GM04504 (cell line): ENCODE data around the gene CTRB2.
"Not testable (repeated sequence)": the region's sequence is repeated elsewhere in the genome, so short reads cannot be mapped to it uniquely, and the experiment has no call there.

Source experiments
- DNase-seq: peaks from one replicate; pipeline ENCODE4 v3.0.0-alpha.2; 2012; ENCODE audit warnings: low read depth

CTRB2 gene

GRCh38 chr16:75205438-75205837 lies 1.5 kb downstream of the CTRB2 start:
- DNase-seq: not testable (repeated sequence)

GRCh38 chr16:75204905-75205304 lies 2.1 kb downstream of the CTRB2 start:
- DNase-seq: not testable (repeated sequence)

GRCh38 chr16:75204410-75204758 lies 2.6 kb downstream of the CTRB2 start:
- DNase-seq: no peak

GRCh38 chr16:75203667-75204409 lies 3.1 kb downstream of the CTRB2 start:
- no peak for DNase-seq

GRCh38 chr16:75203096-75203495 lies 3.9 kb downstream of the CTRB2 start:
- no peak for DNase-seq

- DNase-seq: no peak
Measured at GRCh38 chr16:75202069-75202590, 4.8 kb downstream of the CTRB2 start.

- peak; percentile 21 for DNase-seq
Measured at GRCh38 chr16:75198135-75198600, 8.8 kb downstream of the CTRB2 start.

GRCh38 chr16:75197522-75198134 lies 9.3 kb downstream of the CTRB2 start:
- DNase-seq: no peak

GRCh38 chr16:75196836-75197235 lies 10.1 kb downstream of the CTRB2 start:
- DNase-seq: no peak

GRCh38 chr16:75195811-75196790 lies 10.9 kb downstream of the CTRB2 start:
- no peak for DNase-seq

- DNase-seq: no peak
Measured at GRCh38 chr16:75193730-75194444, 13.1 kb downstream of the CTRB2 start.

GRCh38 chr16:75193265-75193650 lies 13.7 kb downstream of the CTRB2 start:
- DNase-seq: no peak

- no peak for DNase-seq
Measured at GRCh38 chr16:75192606-75193264, 14.2 kb downstream of the CTRB2 start.

- no peak for DNase-seq
Measured at GRCh38 chr16:75189638-75190245, 17.2 kb downstream of the CTRB2 start.

GRCh38 chr16:75188832-75189477 lies 18.0 kb downstream of the CTRB2 start:
- no peak for DNase-seq

- no peak for DNase-seq
Measured at GRCh38 chr16:75181630-75182029, 25.3 kb downstream of the CTRB2 start.

GRCh38 chr16:75179208-75179607 lies 27.8 kb downstream of the CTRB2 start:
- no peak for DNase-seq

GRCh38 chr16:75176926-75177325 lies 30.0 kb downstream of the CTRB2 start:
- DNase-seq: no peak

- no peak for DNase-seq
Measured at GRCh38 chr16:75175074-75175473, 31.9 kb downstream of the CTRB2 start.

GRCh38 chr16:75172578-75172977 lies 34.4 kb downstream of the CTRB2 start:
- no peak for DNase-seq
